Urothelium cell line (cell line): ENCODE data around the gene PSORS1C2.

Source experiments
- DNase-seq: peaks from one replicate; pipeline ENCODE4 v3.0.0; 2011; ENCODE audit warnings: low spot score, mixed read lengths
- FAIRE-seq: peaks from 2 replicates; lab custom pipeline; 2011; peaks lifted over from hg19 to GRCh38; lab: Jason Lieb, UNC

Gene PSORS1C2

GRCh38 chr6:31143148-31143547 is 4.3 kb upstream of the PSORS1C2 start:
- FAIRE-seq (no peak), DNase-seq (peak; percentile 42)

- DNase-seq: no peak
- no peak for FAIRE-seq
These were observed 3.5 kb upstream of the PSORS1C2 start for GRCh38 chr6:31142361-31142761.

GRCh38 chr6:31140643-31141042 is 1.8 kb upstream of the PSORS1C2 start:
- no peak for FAIRE-seq
- DNase-seq: no peak

GRCh38 chr6:31139599-31139998 is 733 bp upstream of the PSORS1C2 start:
- DNase-seq: peak; percentile 56

GRCh38 chr6:31135710-31136109 is 3.2 kb downstream of the PSORS1C2 start:
- FAIRE-seq: no peak

More at GRCh38 chr6:31139599-31139998, 733 bp upstream of the PSORS1C2 start:
- no peak for FAIRE-seq

GRCh38 chr6:31132806-31133205 is 6.1 kb downstream of the PSORS1C2 start:
- FAIRE-seq (no peak), DNase-seq (no peak)

More at GRCh38 chr6:31135710-31136109, 3.2 kb downstream of the PSORS1C2 start:
- DNase-seq: no peak

- FAIRE-seq: no peak
- no peak for DNase-seq
These were observed 7.3 kb downstream of the PSORS1C2 start for GRCh38 chr6:31131595-31131994.

- FAIRE-seq: no peak
- DNase-seq: no peak
These were observed 8.1 kb downstream of the PSORS1C2 start for GRCh38 chr6:31130751-31131150.

- FAIRE-seq (no peak), DNase-seq (no peak)
These were observed 9.7 kb downstream of the PSORS1C2 start for GRCh38 chr6:31129130-31129529.

GRCh38 chr6:31128093-31128676 is 10.7 kb downstream of the PSORS1C2 start:
- DNase-seq (peak; percentile 66), FAIRE-seq (no peak)

GRCh38 chr6:31126396-31127175 is 12.3 kb downstream of the PSORS1C2 start:
- no peak for FAIRE-seq
- no peak for DNase-seq

GRCh38 chr6:31125586-31126363 is 13.1 kb downstream of the PSORS1C2 start:
- FAIRE-seq (no peak), DNase-seq (no peak)

GRCh38 chr6:31125162-31125561 is 13.7 kb downstream of the PSORS1C2 start:
- FAIRE-seq (no peak), DNase-seq (peak; percentile 64)

GRCh38 chr6:31122791-31123706 is 15.8 kb downstream of the PSORS1C2 start:
- DNase-seq (peak; percentile 85), FAIRE-seq (peak; percentile 84)

GRCh38 chr6:31121131-31121790 is 17.6 kb downstream of the PSORS1C2 start:
- FAIRE-seq: no peak

GRCh38 chr6:31120151-31120915 is 18.5 kb downstream of the PSORS1C2 start, which contains the start of gene CDSN:
Gene CDSN, minus strand, starts transcription at chr6:31120446. Its CDS starts 27 bp downstream, at chr6:31120419.
- FAIRE-seq: no peak

More at GRCh38 chr6:31121131-31121790, 17.6 kb downstream of the PSORS1C2 start:
- DNase-seq: no peak

GRCh38 chr6:31118178-31118577 is 20.7 kb downstream of the PSORS1C2 start:
- no peak for FAIRE-seq

More at GRCh38 chr6:31120151-31120915, 18.5 kb downstream of the PSORS1C2 start, which contains the start of gene CDSN:
- no peak for DNase-seq

GRCh38 chr6:31116661-31117385 is 22.0 kb downstream of the PSORS1C2 start:
- no peak for FAIRE-seq
- DNase-seq: no peak

More at GRCh38 chr6:31118178-31118577, 20.7 kb downstream of the PSORS1C2 start:
- DNase-seq: no peak
